EL (cell line): ENCODE measurements around the gene SRP68.

ENCODE experiments used
- DNase-seq: peaks from one replicate; pipeline ENCODE4 v3.0.0-alpha.2; 2016

Gene SRP68

GRCh38 chr17:76014100-76014924, 58.0 kb downstream of the SRP68 start:
- peak; percentile 70 for DNase-seq

- peak; percentile 30 for DNase-seq
Measured at GRCh38 chr17:76013377-76013932, 58.9 kb downstream of the SRP68 start.

- DNase-seq: peak; percentile 35
Measured at GRCh38 chr17:76011951-76012350, 60.4 kb downstream of the SRP68 start.

- DNase-seq: no peak
Measured at GRCh38 chr17:76009969-76010661, 62.2 kb downstream of the SRP68 start.

GRCh38 chr17:76009447-76009846, 62.9 kb downstream of the SRP68 start:
- DNase-seq: no peak

GRCh38 chr17:76008630-76009425, 63.5 kb downstream of the SRP68 start:
- no peak for DNase-seq

GRCh38 chr17:76008208-76008607, 64.1 kb downstream of the SRP68 start:
- no peak for DNase-seq

- DNase-seq: no peak
Measured at GRCh38 chr17:76007850-76008165, 64.5 kb downstream of the SRP68 start.

- no peak for DNase-seq
Measured at GRCh38 chr17:76007131-76007849, 65.0 kb downstream of the SRP68 start.

- peak; percentile 63 for DNase-seq
Measured at GRCh38 chr17:76005263-76006149, 66.8 kb downstream of the SRP68 start.

GRCh38 chr17:76004750-76005262, 67.5 kb downstream of the SRP68 start:
- DNase-seq: no peak

GRCh38 chr17:76003915-76004314, 68.4 kb downstream of the SRP68 start:
- no peak for DNase-seq

GRCh38 chr17:76002100-76002499, 70.2 kb downstream of the SRP68 start:
- no peak for DNase-seq

GRCh38 chr17:76000755-76001521, 71.4 kb downstream of the SRP68 start, which contains the start of gene CDK3:
CDK3 (plus strand) TSS chr17:76000855; CDS start chr17:76001426, 571 bp downstream.
- DNase-seq: no peak

GRCh38 chr17:76000016-76000754, 72.1 kb downstream of the SRP68 start:
- peak; percentile 43 for DNase-seq

- peak; percentile 50 for DNase-seq
Measured at GRCh38 chr17:75998327-75998795, 74.0 kb downstream of the SRP68 start.

GRCh38 chr17:75996665-75997590, 75.4 kb downstream of the SRP68 start:
- DNase-seq: peak; percentile 81

- no peak for DNase-seq
Measured at GRCh38 chr17:75995385-75995925, 76.9 kb downstream of the SRP68 start.
